ENCODE results near the gene NEK9. TPM values are rescaled to one million over a fixed set of nuclear protein-coding genes. Genes with fewer than 3 reads are reported as not detected.

The NEK9 gene
- total RNA-seq, 4 donors from 2014 or later, result 28.7 to 73.9 (median 59.4) TPM

DNA sequence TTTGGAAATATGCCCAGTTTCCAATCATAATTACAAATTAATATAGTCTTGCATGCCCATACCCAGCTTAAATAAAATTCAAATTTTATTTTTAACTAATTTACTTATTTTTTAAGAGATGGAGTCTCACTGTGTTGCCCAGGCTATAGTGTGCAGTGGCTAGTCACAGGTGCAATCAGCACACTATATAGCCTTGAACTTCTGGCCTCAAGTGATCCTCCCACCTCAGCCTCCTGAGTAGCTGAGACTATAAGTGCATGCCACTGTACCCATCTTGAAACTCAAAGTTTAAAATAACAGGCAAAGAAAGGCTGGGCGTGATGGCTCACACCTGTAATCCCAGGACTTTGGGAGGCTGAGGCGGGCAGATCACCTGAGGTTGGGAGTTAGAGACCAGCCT is 85.9 kb downstream of the NEK9 start:
- H3K4me3 ChIP-seq (ENCODE audit: low read depth, poor library complexity, severe bottlenecking), result no peak overlapping the region
- WGBS, 2 donors, result 100% methylated on average over 2 of the region's 2 CpGs
- TF ChIP-seq, protein P1, sequence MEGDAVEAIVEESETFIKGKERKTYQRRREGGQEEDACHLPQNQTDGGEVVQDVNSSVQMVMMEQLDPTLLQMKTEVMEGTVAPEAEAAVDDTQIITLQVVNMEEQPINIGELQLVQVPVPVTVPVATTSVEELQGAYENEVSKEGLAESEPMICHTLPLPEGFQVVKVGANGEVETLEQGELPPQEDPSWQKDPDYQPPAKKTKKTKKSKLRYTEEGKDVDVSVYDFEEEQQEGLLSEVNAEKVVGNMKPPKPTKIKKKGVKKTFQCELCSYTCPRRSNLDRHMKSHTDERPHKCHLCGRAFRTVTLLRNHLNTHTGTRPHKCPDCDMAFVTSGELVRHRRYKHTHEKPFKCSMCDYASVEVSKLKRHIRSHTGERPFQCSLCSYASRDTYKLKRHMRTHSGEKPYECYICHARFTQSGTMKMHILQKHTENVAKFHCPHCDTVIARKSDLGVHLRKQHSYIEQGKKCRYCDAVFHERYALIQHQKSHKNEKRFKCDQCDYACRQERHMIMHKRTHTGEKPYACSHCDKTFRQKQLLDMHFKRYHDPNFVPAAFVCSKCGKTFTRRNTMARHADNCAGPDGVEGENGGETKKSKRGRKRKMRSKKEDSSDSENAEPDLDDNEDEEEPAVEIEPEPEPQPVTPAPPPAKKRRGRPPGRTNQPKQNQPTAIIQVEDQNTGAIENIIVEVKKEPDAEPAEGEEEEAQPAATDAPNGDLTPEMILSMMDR (IDR thresholded peaks at IDR 0.05), result no peak
- no peak for TF ChIP-seq POLR2A (IDR thresholded peaks at IDR 0.05)
- DNase-seq (ENCODE audit: low spot score in 2 of 2), result no peak
- intact Hi-C loops (cut with DNase I; ENCODE audit: low total_unique reads), result no loop called here

DNA sequence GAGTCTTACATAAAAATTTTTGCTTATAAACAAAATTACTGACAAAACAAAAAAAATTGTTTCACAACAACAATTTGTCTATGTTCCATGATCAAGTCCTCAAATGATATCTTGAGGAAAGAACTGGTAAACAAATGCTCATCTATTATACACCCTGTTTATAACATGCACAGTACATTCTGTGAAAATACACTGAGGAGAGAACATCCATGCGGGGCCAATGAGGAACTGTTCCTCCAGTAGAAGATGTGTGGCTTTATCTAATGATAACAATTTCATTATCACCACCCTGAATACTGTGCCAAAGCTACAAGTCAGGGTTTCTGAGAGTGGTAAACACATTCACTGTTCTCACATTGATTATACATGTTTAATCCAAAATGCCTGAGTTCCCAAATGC is 86.3 kb downstream of the NEK9 start:
- no peak for TF ChIP-seq POLR2A (IDR thresholded peaks at IDR 0.05)
- TF ChIP-seq, protein P1 (IDR thresholded peaks at IDR 0.05), result no peak
- no peak for DNase-seq (ENCODE audit: low spot score in 2 of 2)
- intact Hi-C loops (cut with DNase I; ENCODE audit: low total_unique reads), result no loop called here
- H3K4me3 ChIP-seq (ENCODE audit: low read depth, poor library complexity, severe bottlenecking), result no peak overlapping the region
- 71 to 82% methylated on average over 1 of the region's 1 CpG for WGBS, 2 donors

DNA sequence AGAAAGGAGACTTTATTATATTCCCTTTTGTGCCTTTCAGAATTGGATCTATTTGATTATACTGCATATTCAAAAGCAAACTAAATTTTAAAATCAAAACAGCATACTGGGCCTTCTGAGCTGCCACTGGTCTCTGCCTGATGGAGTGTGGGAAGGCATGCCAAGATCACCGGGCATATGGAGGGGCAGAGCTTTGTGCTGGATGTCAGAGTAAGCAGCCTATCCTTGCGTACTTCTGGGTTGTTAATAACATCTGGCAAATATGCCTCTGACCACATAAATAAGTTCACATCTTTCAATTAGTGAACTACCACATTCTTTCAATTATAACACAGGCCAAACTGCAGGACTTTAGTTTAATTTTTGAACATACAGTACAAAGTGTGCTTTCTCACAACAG is 93.9 kb downstream of the NEK9 start:
- TF ChIP-seq, protein P1 (IDR thresholded peaks at IDR 0.05), result no peak
- TF ChIP-seq POLR2A (IDR thresholded peaks at IDR 0.05), result no peak

DNA sequence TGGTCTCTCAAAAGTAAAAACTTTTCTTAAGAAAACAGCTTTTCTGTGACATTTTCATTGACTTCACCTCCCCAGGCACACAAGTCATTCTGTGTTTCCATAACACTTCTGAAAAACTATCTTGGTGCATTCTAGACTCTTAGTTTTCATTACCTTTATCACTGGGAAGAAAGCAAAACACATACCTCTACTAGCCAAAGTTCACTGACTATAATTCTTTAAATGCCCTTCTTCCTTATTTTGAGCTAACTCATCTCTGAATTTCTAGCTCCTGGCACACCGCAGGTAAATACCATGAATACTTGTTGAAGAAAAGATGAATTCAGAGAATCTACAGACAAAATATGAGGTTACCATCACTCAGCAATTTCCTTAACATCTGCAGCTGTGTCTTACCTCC is 96.7 kb downstream of the NEK9 start:
- no peak overlapping the region for H3K4me3 ChIP-seq (ENCODE audit: low read depth, poor library complexity, severe bottlenecking)
- 0% methylated on average over 1 of the region's 1 CpG for WGBS, 2 donors
- TF ChIP-seq POLR2A (IDR thresholded peaks at IDR 0.05), result no peak
- TF ChIP-seq, protein P1 (IDR thresholded peaks at IDR 0.05), result no peak
- no peak for DNase-seq (ENCODE audit: low spot score in 2 of 2)
- intact Hi-C loops (cut with DNase I; ENCODE audit: low total_unique reads), result no loop called here

More for the DNA sequence above, 93.9 kb downstream of the NEK9 start:
- DNase-seq (ENCODE audit: low spot score in 2 of 2), result no peak
- H3K4me3 ChIP-seq (ENCODE audit: low read depth, poor library complexity, severe bottlenecking), result no peak overlapping the region
- 58 to 77% methylated on average over 2 of the region's 2 CpGs for WGBS, 2 donors
- intact Hi-C loops (cut with DNase I; ENCODE audit: low total_unique reads), result no loop called here

Other genes with a start within 250 kb of the NEK9 start
- 100 to 1,000 TPM in 1 of 4 donors, 10 to 100 TPM in 3; 65.0 to 126 (median 73.8) TPM for gene DLST, start 245.1 kb downstream of the NEK9 start, total RNA-seq
- gene RPS6KL1, start 203.8 kb downstream of the NEK9 start, total RNA-seq, result 1 to 10 TPM in 2 of 4 donors, under 1 TPM in 2; 0.38 to 3.7 (median 2.1) TPM
- gene PGF, start 171.5 kb downstream of the NEK9 start, total RNA-seq, result 10 to 100 TPM in 3 of 4 donors, 1 to 10 TPM in 1; 9.8 to 22.3 (median 14.0) TPM
- gene EIF2B2, start 124.1 kb downstream of the NEK9 start, total RNA-seq, result 10 to 100 TPM; 37.0 to 45.6 (median 37.9) TPM
- 10 to 100 TPM; 16.9 to 20.9 (median 19.5) TPM for gene MLH3, start 75.6 kb downstream of the NEK9 start, total RNA-seq
- gene ACYP1, start 63.0 kb downstream of the NEK9 start, total RNA-seq, result 10 to 100 TPM; 12.7 to 23.8 (median 20.3) TPM
- 1 to 10 TPM in 3 of 4 donors, under 1 TPM in 1; 0.76 to 8.7 (median 3.8) TPM for gene ZC2HC1C, start 57.4 kb downstream of the NEK9 start, total RNA-seq
- 100 to 1,000 TPM; 144 to 208 (median 184) TPM for gene TMED10, start 49.6 kb upstream of the NEK9 start, total RNA-seq
- 100 to 1,000 TPM; 154 to 448 (median 330) TPM for gene FOS, start 151.8 kb upstream of the NEK9 start, total RNA-seq